NCI-H1105 treated with DMSO at 0.1 percent for 48 hours (cell line): Measurements from ENCODE around the gene WDHD1.
"Not testable (repeated sequence)": the region's sequence is repeated elsewhere in the genome, so short reads cannot be mapped to it uniquely, and the experiment has no call there.

Source experiments
- DNase-seq: peaks from one replicate; lab custom pipeline; 2025; lab: John Stamatoyannopoulos, UW

The WDHD1 gene

DNA sequence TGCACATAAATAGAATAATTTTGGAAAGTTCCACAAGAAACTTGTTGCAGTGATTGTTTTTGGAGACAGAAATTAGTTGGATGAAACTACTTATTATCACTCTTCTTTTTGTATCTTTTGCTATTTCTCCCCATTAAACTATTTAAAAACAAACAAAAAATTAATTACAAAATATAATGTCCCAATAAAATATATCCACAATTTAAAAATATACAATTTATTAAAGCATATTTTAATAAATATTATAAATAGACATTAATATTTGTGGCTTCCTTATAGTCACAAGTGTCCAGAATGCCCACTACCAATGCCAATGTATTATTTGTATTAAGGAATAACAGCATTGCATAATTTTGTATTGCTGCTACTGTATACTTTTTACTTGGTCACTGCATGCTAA, 71.8 kb downstream of the WDHD1 start:
- DNase-seq, result no peak

DNA sequence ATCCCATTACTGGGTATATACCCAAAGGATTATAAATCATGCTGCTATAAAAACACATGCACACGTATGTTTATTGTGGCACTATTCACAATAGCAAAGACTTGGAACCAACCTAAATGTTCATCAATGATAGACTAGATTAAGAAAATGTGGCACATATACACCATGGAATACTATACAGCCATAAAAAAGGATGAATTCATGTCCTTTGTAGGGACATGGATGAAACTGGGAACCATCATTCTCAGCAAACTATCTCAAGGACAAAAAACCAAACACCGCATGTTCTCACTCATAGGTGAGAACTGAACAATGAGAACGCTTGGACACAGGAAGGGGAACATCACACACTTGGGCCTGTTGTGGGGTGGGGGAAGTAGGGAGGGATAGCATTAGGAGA, 73.3 kb downstream of the WDHD1 start:
- DNase-seq, result not testable (repeated sequence)

DNA sequence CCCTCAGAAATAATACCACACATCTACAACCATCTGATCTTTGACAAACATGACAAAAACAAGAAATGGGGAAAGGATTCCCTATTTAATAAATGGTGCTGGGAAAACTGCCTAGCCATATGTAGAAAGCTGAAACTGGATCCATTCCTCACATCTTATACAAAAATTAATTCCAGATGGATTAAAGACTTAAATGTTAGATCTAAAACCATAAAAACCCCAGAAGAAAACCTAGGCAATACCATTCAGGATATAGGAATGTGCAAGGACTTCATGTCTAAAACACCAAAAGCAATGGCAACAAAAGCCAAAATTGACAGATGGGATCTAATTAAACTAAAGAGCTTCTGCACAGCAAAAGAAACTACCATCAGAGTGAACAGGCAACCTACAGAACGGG, 74.1 kb downstream of the WDHD1 start:
- DNase-seq, result not testable (repeated sequence)

DNA sequence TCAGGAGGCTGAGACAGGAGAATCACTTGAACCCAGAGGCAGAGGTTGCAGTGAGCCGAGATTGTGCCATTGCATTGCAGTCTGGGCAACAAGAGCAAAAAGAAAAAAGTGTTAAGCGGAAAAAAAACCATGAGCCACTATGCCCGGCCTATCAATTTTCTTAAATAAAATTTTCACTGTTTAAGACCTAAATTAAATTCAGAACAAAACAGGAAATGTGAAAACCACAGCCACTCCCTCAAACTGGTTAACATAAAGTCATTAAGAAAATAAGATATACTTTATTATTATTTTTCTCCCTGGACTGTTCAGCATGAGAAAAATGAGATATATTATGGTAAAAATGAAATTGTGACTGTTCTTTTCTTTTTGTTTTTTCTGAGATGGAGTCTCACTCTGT, 79.7 kb downstream of the WDHD1 start:
- DNase-seq, result no peak

GRCh38 chr14:54946500-54946899, 80.4 kb downstream of the WDHD1 start:
- DNase-seq, result no peak

GRCh38 chr14:54944737-54945391, 82.0 kb downstream of the WDHD1 start:
- DNase-seq, result no peak

GRCh38 chr14:54942913-54943312, 84.0 kb downstream of the WDHD1 start:
- DNase-seq, result no peak

DNA sequence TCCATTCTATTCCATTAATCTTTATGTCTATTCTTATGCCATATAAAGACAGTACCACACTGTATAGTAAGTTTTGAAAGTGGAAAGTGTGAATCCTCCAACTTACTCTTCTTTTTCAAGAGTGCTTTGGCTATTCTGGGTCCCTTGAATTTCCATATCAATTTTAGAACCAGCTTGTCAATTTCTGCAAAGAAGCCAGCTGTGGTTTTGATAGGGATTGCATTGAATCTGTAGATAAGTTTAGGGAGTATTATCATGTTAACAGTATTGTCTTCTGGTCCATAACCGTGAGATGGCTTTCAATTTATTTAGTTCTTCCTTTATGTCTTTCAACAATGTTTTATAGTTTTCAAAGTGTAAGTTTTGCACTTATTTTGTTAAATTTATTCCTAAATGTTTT, 90.1 kb downstream of the WDHD1 start:
- no peak for DNase-seq

DNA sequence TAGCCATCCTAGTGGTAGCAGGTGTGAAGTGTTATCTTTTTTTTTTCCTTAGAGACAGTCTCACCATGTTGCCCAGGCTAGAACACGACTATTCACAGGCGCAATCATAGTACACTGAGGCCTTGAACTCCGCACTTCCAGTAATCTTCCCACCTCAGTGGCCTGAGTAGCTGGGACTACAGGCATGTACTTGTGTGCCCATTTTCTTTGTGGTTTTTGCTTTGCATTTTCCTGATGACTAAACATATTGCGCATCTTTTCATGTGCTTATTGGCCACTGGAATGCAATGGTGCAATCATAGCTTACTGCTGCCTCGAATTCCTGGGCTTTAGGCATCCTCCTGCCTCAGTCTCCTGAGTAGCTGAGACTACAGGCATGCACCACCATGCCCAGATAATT, 90.9 kb downstream of the WDHD1 start:
- no peak for DNase-seq

GRCh38 chr14:54935100-54935499, 91.8 kb downstream of the WDHD1 start:
- DNase-seq, result no peak

GRCh38 chr14:54933006-54933405, 93.9 kb downstream of the WDHD1 start:
- DNase-seq, result no peak

DNA sequence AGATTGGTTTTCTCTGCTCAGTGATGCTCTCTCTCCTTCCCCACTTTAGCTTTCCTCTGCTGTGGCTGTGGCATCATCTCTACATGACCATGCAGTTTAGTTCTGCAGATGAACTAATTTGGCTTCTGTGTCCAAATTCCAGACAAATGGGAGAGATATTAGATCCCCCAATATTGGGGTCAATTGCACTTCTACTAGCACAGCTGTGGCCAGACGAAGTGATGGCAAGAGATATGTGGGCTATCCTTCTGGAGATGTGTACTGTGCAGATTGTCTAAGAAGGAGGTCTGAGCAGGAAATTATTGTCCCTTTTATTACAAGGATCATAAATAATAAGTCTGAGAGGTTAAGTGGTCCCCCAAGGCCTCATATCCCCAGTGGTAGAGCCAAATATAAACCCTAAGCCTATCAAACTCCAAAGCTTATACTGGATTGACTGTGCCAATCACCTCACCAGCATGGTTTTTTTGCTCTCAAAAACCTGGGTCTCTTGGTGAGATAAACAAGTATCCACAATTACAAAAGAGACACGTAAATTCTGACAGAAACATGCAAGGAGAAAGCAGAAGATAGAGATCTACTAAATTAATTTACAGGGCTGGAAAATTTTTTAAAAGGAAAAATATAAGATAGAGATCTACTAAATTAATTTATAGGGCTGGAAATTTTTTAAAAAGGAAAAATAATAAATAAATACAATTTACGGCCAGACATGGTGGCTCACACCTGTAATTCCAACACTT, 95.1 kb downstream of the WDHD1 start:
- DNase-seq, result no peak

DNA sequence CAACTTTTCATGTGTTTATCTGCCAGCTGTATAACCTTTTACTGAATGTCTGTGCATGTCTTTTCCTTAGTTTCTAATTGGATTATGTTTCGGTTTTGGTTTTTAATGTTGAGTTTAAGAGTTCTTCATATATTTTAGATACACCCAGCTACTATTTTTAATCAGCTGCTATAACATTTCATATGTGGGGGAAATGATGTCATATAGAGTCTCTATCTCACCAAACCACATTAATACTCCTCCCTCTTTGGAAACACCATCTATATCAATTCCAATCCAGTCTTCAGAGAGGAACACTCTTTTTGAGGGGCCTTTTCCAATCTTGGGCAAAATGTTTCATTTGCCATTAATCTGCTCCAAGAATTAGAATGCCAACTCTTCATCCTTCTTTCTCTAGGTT, 95.8 kb downstream of the WDHD1 start:
- DNase-seq, result no peak

DNA sequence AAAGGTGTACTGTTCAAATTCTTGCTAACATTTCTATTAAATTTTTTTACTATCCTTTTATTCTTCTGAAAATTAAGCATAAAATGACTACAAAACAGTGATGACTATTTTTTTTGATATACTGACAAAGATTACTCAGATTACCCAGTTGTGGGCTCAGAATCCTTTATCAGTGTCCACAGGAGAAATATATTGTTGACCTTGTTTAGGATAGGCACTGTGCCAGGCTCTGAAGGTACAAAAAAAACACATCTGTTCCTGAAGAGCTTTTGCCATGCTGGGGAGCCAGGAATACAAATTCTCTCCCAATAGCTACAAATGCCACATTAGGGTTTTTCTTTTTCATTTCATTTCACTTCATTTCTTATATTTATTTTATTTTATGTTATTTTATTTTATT, 97.3 kb downstream of the WDHD1 start:
- DNase-seq, result peak; percentile 62

DNA sequence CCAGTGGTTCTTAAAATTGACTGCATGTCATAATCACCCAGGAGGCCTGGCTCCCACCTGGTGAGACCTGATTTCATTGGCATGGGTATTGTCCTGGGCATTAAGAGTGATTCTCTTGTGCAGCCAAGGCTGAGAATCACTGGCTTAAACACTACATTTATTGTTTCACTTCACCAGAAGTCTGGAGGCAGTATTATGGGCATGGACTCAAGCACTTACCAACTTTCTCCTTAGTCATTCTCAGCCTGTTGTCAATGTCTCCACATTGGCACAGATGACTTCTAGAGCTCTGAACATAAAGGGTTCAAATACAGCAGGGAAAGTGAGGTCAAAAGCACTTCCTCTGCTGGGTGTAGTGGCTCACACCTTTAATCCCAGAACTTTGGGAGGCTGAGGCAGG, 98.7 kb downstream of the WDHD1 start:
- no peak for DNase-seq

GRCh38 chr14:54927551-54927950, 99.3 kb downstream of the WDHD1 start:
- DNase-seq, result no peak

DNA sequence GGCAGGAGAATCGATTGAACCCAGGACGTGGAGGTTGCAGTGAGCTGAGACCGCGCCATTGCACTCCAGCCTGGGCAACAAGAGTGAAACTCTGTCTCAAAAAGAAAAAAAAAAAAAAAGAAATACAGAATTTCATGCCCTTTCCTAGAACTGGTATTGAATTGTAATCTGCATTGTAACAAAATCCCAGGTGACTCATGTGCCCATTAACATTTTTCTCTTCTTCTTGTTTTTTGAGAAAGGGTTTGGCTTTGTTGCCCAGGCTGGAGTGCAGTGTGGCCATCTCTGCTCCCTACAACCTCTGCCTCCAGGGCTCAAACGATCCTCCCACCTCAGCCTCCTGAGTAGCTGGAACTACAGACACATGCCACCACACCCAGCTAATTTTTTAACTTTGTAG, 100.3 kb downstream of the WDHD1 start:
- not testable (repeated sequence) for DNase-seq

- no peak for DNase-seq
Measured at GRCh38 chr14:54922598-54922997, 104.3 kb downstream of the WDHD1 start.

- peak; percentile 88 for DNase-seq
Measured at GRCh38 chr14:54920052-54920451, 106.8 kb downstream of the WDHD1 start.

DNA sequence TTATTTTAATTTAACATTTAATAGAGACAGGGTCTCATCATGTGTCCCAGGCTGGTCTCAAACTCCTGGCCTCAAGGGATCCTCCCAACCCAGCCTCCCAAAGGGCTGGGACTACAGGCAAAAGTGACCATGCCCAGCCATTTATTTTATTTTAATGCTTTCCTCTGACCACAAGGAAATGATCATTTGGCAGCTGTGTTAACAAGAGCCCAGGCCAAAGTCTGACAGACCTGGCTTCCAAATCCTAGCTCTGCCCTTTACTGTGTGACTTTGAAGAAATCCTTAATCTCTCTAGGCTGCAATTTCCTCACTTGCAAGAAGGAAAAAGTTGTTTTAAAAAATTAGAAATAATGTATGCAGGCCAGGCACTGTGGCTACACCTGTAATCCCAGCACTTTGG, 107.6 kb downstream of the WDHD1 start:
- no peak for DNase-seq

DNA sequence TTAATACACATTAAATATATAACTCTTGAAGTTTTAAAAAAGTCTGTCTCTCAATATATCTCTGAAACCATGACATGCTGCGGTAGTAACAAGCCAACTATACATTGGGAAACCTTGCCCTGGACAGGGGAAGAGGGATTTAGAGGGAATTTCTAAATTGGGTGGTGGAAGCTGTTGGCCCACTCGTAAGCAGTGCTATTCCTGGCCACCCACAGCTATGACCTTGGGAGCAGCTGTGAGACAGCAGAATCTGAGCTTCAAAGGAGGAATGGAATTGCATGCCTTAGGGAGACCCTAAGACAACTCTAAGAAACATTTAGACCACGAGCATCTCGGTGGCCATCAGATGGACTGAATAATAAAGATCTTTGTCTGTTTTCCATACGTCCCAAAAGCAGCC, 108.5 kb downstream of the WDHD1 start:
- DNase-seq, result no peak

GRCh38 chr14:54916101-54916500, 110.8 kb downstream of the WDHD1 start:
- no peak for DNase-seq

DNA sequence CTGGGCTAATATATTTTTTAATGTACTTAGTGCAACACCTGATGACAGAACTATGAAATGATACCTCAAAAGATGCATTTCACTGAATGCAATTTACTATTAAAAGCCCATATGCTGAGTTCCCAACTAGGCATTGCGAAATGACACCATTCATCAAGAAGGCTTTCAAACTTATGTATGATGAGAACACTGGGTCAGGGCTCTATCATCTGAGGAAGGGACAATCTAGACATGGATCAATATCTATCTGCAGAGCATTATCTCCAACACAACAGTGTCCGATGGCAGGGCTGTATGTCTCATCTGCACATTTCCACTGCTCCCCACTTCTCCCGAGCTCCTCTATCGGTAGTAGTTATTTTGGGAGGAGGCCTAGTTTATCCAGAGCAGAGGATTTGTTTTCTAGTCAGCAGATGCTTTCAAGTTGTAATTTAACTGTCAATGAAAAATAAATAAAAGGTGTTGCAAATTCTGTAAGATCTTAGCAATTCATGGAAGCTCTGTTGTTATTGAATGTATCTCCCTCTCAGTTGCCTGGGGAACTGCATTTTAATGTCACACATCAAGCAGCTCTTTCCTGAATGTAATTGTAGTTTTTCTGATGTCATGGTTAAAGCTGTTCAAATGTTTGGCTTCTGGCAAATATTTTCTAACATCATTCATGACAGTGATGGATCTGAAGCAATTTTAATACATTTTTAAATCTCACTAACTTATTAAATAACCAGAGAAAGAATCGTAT, 116.9 kb downstream of the WDHD1 start:
- DNase-seq, result no peak
